WTC11 (cell line): ENCODE data around the gene LDLRAD3. TPM values are rescaled to one million over a fixed set of nuclear protein-coding genes. Genes with fewer than 3 reads are reported as not detected.

Source experiments
- ATAC-seq: fragments of 200-7000 bp; cut with Tn5 transposase; 2 replicates; pipeline ENCODE4 v1.10.0; 2021; ENCODE audit warnings: mild to moderate bottlenecking, moderate library complexity
- CTCF ChIA-PET: fragments of 300-600 bp; sonication (Branson Sonifier 250); formaldehyde crosslinking; loops from one replicate; lab custom pipeline; 2021; ENCODE audit warnings: antibody characterized with exemption; lab: Charles Lee
- POLR2A ChIA-PET: fragments of 350-600 bp; sonication (Branson Sonifier 250); formaldehyde crosslinking; loops from one replicate; lab custom pipeline; 2021; ENCODE audit warnings: antibody characterized with exemption; lab: Charles Lee
- DNase-seq: peaks from one replicate; pipeline ENCODE4 v3.0.0; 2021; ENCODE audit warnings: low spot score
- H3K27ac Mint-ChIP-seq: 2 replicates; pipeline ENCODE4 v1.8.0; 2021; ENCODE audit warnings: mixed read lengths
- H3K27me3 Mint-ChIP-seq: 2 replicates; pipeline ENCODE4 v1.8.0; 2021; ENCODE audit warnings: low read depth, mild to moderate bottlenecking, moderate library complexity, mixed read lengths
- H3K36me3 Mint-ChIP-seq: 2 replicates; pipeline ENCODE4 v1.8.0; 2021; ENCODE audit warnings: mixed read lengths
- H3K4me1 Mint-ChIP-seq: 2 replicates; pipeline ENCODE4 v1.8.0; 2022; ENCODE audit warnings: mixed read lengths
- H3K4me3 Mint-ChIP-seq: 2 replicates; pipeline ENCODE4 v1.8.0; 2021; ENCODE audit warnings: mild to moderate bottlenecking, moderate library complexity, mixed read lengths
- H3K9me3 Mint-ChIP-seq: 2 replicates; pipeline ENCODE4 v1.8.0; 2021; ENCODE audit warnings: mixed read lengths
- ARID4B ChIP-seq: sonication (generic); formaldehyde crosslinking; IDR thresholded peaks from 2 replicates; pipeline ENCODE4 v1.8.0; 2023; ENCODE audit warnings: missing genetic modification reagents, mild to moderate bottlenecking, borderline replicate concordance
- ATF2 ChIP-seq: sonication (generic); formaldehyde crosslinking; IDR thresholded peaks from 2 replicates; pipeline ENCODE4 v1.8.1; 2022; ENCODE audit warnings: low read depth, missing genetic modification reagents, borderline replicate concordance
- E2F5 ChIP-seq: sonication (generic); formaldehyde crosslinking; IDR thresholded peaks from 2 replicates; pipeline ENCODE4 v1.8.1; 2022; ENCODE audit warnings: mild to moderate bottlenecking, moderate library complexity, missing genetic modification reagents
- FOXP1 ChIP-seq: sonication (generic); formaldehyde crosslinking; IDR thresholded peaks from 2 replicates; pipeline ENCODE4 v1.8.0; 2022; ENCODE audit warnings: missing genetic modification reagents, mild to moderate bottlenecking, moderate library complexity, borderline replicate concordance
- GTF2I ChIP-seq: fragments of 250-450 bp; sonication (Bioruptor Pico); conservative IDR thresholded peaks from 2 replicates; pipeline ENCODE4 v1.4.0; 2021; ENCODE audit warnings: mild to moderate bottlenecking
- HMGA2 ChIP-seq: fragments of 250-450 bp; sonication (Bioruptor Pico); IDR thresholded peaks from 2 replicates; pipeline ENCODE4 v1.4.0; 2021; ENCODE audit warnings: mild to moderate bottlenecking, moderate library complexity
- JAZF1 ChIP-seq: fragments of 250-450 bp; sonication (Bioruptor Pico); IDR thresholded peaks from 2 replicates; pipeline ENCODE4 v1.9.0; 2021; ENCODE audit warnings: moderate library complexity, mild to moderate bottlenecking, inconsistent platforms
- NFYB ChIP-seq: sonication (generic); formaldehyde crosslinking; conservative IDR thresholded peaks from 2 replicates; pipeline ENCODE4 v1.8.0; 2022; ENCODE audit warnings: low read depth, missing genetic modification reagents
- NR3C1 ChIP-seq: sonication (generic); formaldehyde crosslinking; conservative IDR thresholded peaks from 2 replicates; pipeline ENCODE4 v1.8.1; 2023; ENCODE audit warnings: low read depth, mild to moderate bottlenecking, missing genetic modification reagents
- PRRX2 ChIP-seq: fragments of 250-450 bp; sonication (Bioruptor Pico); IDR thresholded peaks from 2 replicates; pipeline ENCODE4 v1.8.0; 2021; ENCODE audit warnings: mild to moderate bottlenecking
- RELA ChIP-seq: sonication (generic); formaldehyde crosslinking; IDR thresholded peaks from 2 replicates; pipeline ENCODE4 v1.8.1; 2022; ENCODE audit warnings: missing genetic modification reagents, mild to moderate bottlenecking, borderline replicate concordance
- SP1 ChIP-seq: sonication (generic); formaldehyde crosslinking; conservative IDR thresholded peaks from 2 replicates; pipeline ENCODE4 v1.8.1; 2022; ENCODE audit warnings: missing genetic modification reagents
- TP53 ChIP-seq: sonication (generic); formaldehyde crosslinking; IDR thresholded peaks from 2 replicates; pipeline ENCODE4 v1.8.1; 2023; ENCODE audit warnings: mild to moderate bottlenecking, missing genetic modification reagents
- ZMAT4 ChIP-seq: fragments of 250-450 bp; sonication (Bioruptor Pico); IDR thresholded peaks from 2 replicates; pipeline ENCODE4 v1.9.0; 2021; ENCODE audit warnings: mild to moderate bottlenecking
- ZNF121 ChIP-seq: sonication (generic); formaldehyde crosslinking; IDR thresholded peaks from 2 replicates; pipeline ENCODE4 v1.8.0; 2023; ENCODE audit warnings: missing genetic modification reagents
- ZNF138 ChIP-seq: sonication (generic); formaldehyde crosslinking; conservative IDR thresholded peaks from 2 replicates; pipeline ENCODE4 v1.8.1; 2022; ENCODE audit warnings: mild to moderate bottlenecking, moderate library complexity, missing genetic modification reagents
- ZNF232 ChIP-seq: sonication (generic); formaldehyde crosslinking; IDR thresholded peaks from 2 replicates; pipeline ENCODE4 v1.8.0; 2022; ENCODE audit warnings: mild to moderate bottlenecking, missing genetic modification reagents
- ZNF263 ChIP-seq: sonication (generic); formaldehyde crosslinking; IDR thresholded peaks from 2 replicates; pipeline ENCODE4 v1.8.1; 2022; ENCODE audit warnings: low read depth, mild to moderate bottlenecking, moderate library complexity, missing genetic modification reagents
- ZNF396 ChIP-seq: fragments of 250-450 bp; sonication (Bioruptor Pico); IDR thresholded peaks from 2 replicates; pipeline ENCODE4 v1.8.0; 2021; ENCODE audit warnings: mild to moderate bottlenecking, moderate library complexity, borderline replicate concordance
- ZNF416 ChIP-seq: fragments of 250-450 bp; sonication (Bioruptor Pico); IDR thresholded peaks from 2 replicates; pipeline ENCODE4 v1.9.0; 2021; ENCODE audit warnings: mild to moderate bottlenecking, inconsistent platforms
- total RNA-seq: library from RNA; stranded (reverse); gene quantifications from 3 replicates; pipeline ENCODE4 v1.2.3, GENCODE V29; 2021
- TF ChIP-seq, protein P1 (sequence below): sonication (generic); formaldehyde crosslinking; IDR thresholded peaks from 2 replicates; pipeline ENCODE4 v1.8.1; 2022; ENCODE audit warnings: low read depth, mild to moderate bottlenecking, moderate library complexity, missing genetic modification reagents, borderline replicate concordance
- TF ChIP-seq, protein P2 (sequence below): fragments of 250-450 bp; sonication (Bioruptor Pico); IDR thresholded peaks from 2 replicates; pipeline ENCODE4 v1.8.0; 2021; ENCODE audit warnings: mild to moderate bottlenecking

Gene LDLRAD3
- total RNA-seq, 1 experiment from 2014 or later, result 14.5 TPM

DNA sequence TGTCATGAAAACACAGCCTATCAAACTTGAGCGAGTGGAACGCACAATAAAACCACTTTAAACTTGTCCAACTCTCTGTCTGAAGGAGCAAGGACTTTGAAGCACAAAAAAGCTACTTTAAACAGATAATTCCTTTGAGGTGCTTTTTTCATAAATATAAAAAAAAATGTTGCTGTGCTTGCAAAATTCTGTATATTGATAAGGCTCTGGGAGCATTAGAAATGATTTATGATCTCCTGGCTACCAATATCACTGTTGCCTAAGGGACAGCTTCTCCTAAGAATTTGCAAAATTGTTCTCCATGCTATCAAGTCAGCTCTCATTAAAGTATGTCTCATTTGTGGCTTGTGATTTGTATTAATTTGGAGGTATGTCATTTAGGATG is 37.6 kb upstream of the LDLRAD3 start:
- ATAC-seq (no peak), DNase-seq (no peak)
- no peak overlapping the region for H3K27ac Mint-ChIP-seq
- CTCF ChIA-PET, result no interaction called here
- H3K9me3 Mint-ChIP-seq, result peaks cover 34% of the 10 kb centered on the region
- H3K4me1 Mint-ChIP-seq, result peaks cover 8% of the 10 kb centered on the region
- no peak overlapping the region for H3K4me3 Mint-ChIP-seq
- H3K36me3 Mint-ChIP-seq, result peaks cover 20% of the 10 kb centered on the region
- H3K27me3 Mint-ChIP-seq, result 0 out of 2 replicates have a peak, but pooled peaks cover 4% of the 10 kb centered on the region
- POLR2A ChIA-PET, result no interaction called here
- no peak for TF ChIP-seq PRRX2
- TF ChIP-seq ZNF263 (CRISPR knock-in tag), result no peak
- TF ChIP-seq HMGA2 (CRISPR knock-in tag), result no peak
- TF ChIP-seq ZNF232 (CRISPR knock-in tag), result no peak
- TF ChIP-seq FOXP1, result no peak
- no peak for TF ChIP-seq NR3C1 (CRISPR knock-in tag)
- no peak for TF ChIP-seq JAZF1 (CRISPR knock-in tag)
- TF ChIP-seq ZNF396 (CRISPR knock-in tag), result no peak
- no peak for TF ChIP-seq ZNF416
- no peak for TF ChIP-seq ZNF121
- TF ChIP-seq SP1 (CRISPR knock-in tag), result no peak
- TF ChIP-seq GTF2I (CRISPR knock-in tag), result no peak
- no peak for TF ChIP-seq RELA (CRISPR knock-in tag)
- TF ChIP-seq ZNF138 (CRISPR knock-in tag), result no peak
- TF ChIP-seq, protein P1, sequence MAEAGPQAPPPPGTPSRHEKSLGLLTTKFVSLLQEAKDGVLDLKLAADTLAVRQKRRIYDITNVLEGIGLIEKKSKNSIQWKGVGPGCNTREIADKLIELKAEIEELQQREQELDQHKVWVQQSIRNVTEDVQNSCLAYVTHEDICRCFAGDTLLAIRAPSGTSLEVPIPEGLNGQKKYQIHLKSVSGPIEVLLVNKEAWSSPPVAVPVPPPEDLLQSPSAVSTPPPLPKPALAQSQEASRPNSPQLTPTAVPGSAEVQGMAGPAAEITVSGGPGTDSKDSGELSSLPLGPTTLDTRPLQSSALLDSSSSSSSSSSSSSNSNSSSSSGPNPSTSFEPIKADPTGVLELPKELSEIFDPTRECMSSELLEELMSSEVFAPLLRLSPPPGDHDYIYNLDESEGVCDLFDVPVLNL (CRISPR knock-in tag), result no peak

DNA sequence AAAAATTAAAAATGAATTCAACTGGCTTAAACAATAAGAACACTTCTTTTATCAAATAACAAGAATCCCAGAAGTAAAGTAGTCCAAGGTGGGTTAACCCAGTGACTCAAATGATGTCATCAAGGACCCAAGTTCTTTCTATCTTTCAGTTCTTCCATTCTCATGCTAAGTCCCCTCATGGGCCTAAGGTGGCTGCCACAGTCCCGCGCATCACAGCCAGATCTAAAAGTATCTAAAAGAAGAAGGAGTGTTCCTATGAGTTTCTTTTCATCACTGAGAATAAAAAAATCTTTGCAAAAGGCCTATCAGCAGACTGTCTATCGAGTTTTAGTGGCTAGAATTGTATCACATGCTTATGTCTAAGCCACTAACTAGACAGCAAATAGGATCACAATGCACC is 37.2 kb upstream of the LDLRAD3 start:
- Mint-ChIP-seq H3K4me1 (peaks cover 8% of the 10 kb centered on the region), H3K36me3 (peaks cover 17% of the 10 kb centered on the region), H3K27ac (no peak overlapping the region), H3K9me3 (peaks cover 30% of the 10 kb centered on the region), H3K27me3 (0 out of 2 replicates have a peak, but pooled peaks cover 4% of the 10 kb centered on the region), H3K4me3 (no peak overlapping the region)
- TF ChIP-seq, protein P2, sequence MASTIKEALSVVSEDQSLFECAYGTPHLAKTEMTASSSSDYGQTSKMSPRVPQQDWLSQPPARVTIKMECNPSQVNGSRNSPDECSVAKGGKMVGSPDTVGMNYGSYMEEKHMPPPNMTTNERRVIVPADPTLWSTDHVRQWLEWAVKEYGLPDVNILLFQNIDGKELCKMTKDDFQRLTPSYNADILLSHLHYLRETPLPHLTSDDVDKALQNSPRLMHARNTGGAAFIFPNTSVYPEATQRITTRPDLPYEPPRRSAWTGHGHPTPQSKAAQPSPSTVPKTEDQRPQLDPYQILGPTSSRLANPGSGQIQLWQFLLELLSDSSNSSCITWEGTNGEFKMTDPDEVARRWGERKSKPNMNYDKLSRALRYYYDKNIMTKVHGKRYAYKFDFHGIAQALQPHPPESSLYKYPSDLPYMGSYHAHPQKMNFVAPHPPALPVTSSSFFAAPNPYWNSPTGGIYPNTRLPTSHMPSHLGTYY (CRISPR knock-in tag), result no peak
- TF ChIP-seq GTF2I (CRISPR knock-in tag), result 0 out of 2 replicates have a peak, but pooled peaks have one; percentile 24
- DNase-seq (no peak), ATAC-seq (no peak)
- POLR2A ChIA-PET, result no interaction called here
- CTCF ChIA-PET, result no interaction called here

DNA sequence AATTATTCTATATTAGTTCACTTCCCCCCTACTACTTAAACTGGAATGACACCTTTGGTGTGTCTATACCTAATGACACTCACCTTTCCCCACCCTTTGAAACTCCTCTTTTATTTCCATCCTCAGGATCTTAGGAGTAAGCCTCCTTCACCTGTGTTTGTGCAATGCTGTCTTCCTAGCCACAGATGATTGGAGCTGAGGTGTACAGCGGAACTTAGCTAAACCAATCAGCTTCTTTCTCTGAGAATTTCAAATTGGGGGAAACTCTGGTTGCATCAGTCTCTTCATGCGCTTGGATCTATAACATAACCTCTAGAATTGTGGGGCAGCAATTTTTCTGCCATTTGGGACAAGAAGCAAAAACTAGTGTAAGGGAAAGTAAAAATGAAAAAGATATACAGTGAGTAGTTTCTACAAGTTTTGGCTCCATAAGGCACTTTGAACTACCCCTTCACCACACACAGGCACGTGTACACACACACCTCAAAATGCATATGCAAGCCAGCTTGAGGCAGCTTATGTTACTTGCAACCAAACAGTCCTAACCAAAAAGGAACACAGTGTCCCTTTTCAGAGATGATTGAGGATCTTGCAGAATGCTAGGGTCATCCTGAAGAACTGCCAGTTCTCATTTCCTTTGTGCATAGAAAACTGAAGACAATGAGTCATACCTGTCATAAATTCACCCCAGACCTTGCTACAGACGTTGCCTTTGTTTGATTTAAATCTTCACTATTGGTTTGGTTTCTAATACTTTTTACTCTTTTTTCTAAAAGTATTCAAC is 36.0 kb upstream of the LDLRAD3 start:
- no peak overlapping the region for H3K27ac Mint-ChIP-seq
- ATAC-seq, result no peak
- no peak for DNase-seq
- no peak overlapping the region for H3K4me3 Mint-ChIP-seq
- H3K9me3 Mint-ChIP-seq, result peaks cover 19% of the 10 kb centered on the region
- ChIA-PET POLR2A (no interaction called here), CTCF (interaction anchor here (0.6 to 0.7 kb wide), 2 partner anchors 86 to 157 kb away, joined by 3 read pairs; no protein-coding TSS in a partner anchor)
- TF ChIP-seq ATF2 (CRISPR knock-in tag) (no peak), NFYB (no peak), ZMAT4 (no peak), RELA (CRISPR knock-in tag) (no peak), TP53 (no peak), E2F5 (CRISPR knock-in tag) (no peak), GTF2I (CRISPR knock-in tag) (no peak), ARID4B (CRISPR knock-in tag) (no peak)
- peaks cover 7% of the 10 kb centered on the region for H3K36me3 Mint-ChIP-seq
- H3K4me1 Mint-ChIP-seq, result peaks cover 8% of the 10 kb centered on the region
- 0 out of 2 replicates have a peak, but pooled peaks cover under 1% of the 10 kb centered on the region for H3K27me3 Mint-ChIP-seq
